HCT116 (cell line): ENCODE data around the gene IMPA2. TPM values are rescaled to one million over a fixed set of nuclear protein-coding genes. Genes with fewer than 3 reads are reported as not detected.

Source experiments
- ATAC-seq: fragments of 200-7000 bp; cut with Tn5 transposase; 2 replicates; pipeline ENCODE4 v1.9.1; 2020; ENCODE audit warnings: mild to moderate bottlenecking, moderate library complexity
- BruUV-seq: library from RNA; stranded (reverse); fragments of 400-500 nt; replicated peaks from 2 replicates; lab custom pipeline; 2021; lab: Mats Ljungman, UMichigan
- CTCF ChIA-PET: fragments of 300-600 bp; sonication (Branson Sonifier 250); formaldehyde crosslinking; loops from one replicate; lab custom pipeline; 2021; ENCODE audit warnings: antibody characterized with exemption; lab: Charles Lee
- POLR2A ChIA-PET: fragments of 300-600, 350-600 bp; sonication (Branson Sonifier 250); formaldehyde crosslinking; loops from one replicate; lab custom pipeline; 2021; ENCODE audit warnings: antibody characterized with exemption; lab: Charles Lee
- RAD21 ChIA-PET, 2 experiments: fragments of 300-600 bp; sonication (Branson Sonifier 250); formaldehyde crosslinking; loops; one replicate each; lab custom pipeline; 2023; ENCODE audit warnings: low total read pairs in 2 of 2; ENCODE audit not compliant: uncharacterized antibody in 2 of 2, unreplicated experiment in 2 of 2, low non-redundant PET in 1 of 2; lab: Charles Lee
- DNase-seq: peaks from one replicate; pipeline ENCODE4 v3.0.0-alpha.2; 2010; ENCODE audit warnings: low read depth, low spot score
- H2AFZ ChIP-seq: fragments of 200-600 bp; shearing (Covaris generic), sonication (generic); 2 replicates; pipeline ENCODE4 v1.6.1; 2017; ENCODE audit warnings: low read depth, mixed run types, mixed read lengths, antibody characterized with exemption, low read length; ENCODE audit not compliant: poor library complexity, severe bottlenecking
- H3K27ac ChIP-seq: 2 replicates; pipeline ENCODE4 v1.5.1; 2012; ENCODE audit warnings: low read depth, low read length
- H3K27me3 ChIP-seq: fragments of 200-600 bp; sonication (generic); 2 replicates; pipeline ENCODE4 v1.6.1; 2016; ENCODE audit warnings: mixed run types, low read length, mixed read lengths; ENCODE audit not compliant: insufficient read depth
- H3K36me3 ChIP-seq, 2 experiments: fragments of 200-500 bp in 1 of 2; fragments of 200-600 bp in 1 of 2; sonication (Bioruptor generic) in 1 of 2; sonication (generic) in 1 of 2; 2 replicates each; pipeline versions ENCODE4 v1.5.1 to v1.6.1; 2014 to 2016; ENCODE audit warnings: low read length in 2 of 2, inconsistent platforms in 1 of 2, mixed read lengths in 1 of 2, mixed run types in 1 of 2; ENCODE audit not compliant: insufficient read depth in 2 of 2, control insufficient read depth in 1 of 2
- H3K4me1 ChIP-seq, 2 experiments: fragments of 200-600 bp in 1 of 2; sonication (generic) in 1 of 2; 2 replicates each; pipeline versions ENCODE4 v1.5.1 to v1.6.1; 2012 to 2017; ENCODE audit warnings: low read length in 2 of 2, inconsistent platforms in 1 of 2, mild to moderate bottlenecking in 1 of 2, mixed read lengths in 1 of 2, mixed run types in 1 of 2, moderate library complexity in 1 of 2; ENCODE audit not compliant: insufficient read depth in 2 of 2, control insufficient read depth in 1 of 2
- H3K4me2 ChIP-seq: fragments of 200-600 bp; sonication (generic); 2 replicates; pipeline ENCODE4 v1.6.1; 2017; ENCODE audit warnings: mixed run types, low read length, mixed read lengths
- H3K4me3 ChIP-seq, 2 experiments: fragments of 200-600 bp in 1 of 2; sonication (generic) in 1 of 2; replicated peaks in 1 of 2; 2 replicates each; pipeline ENCODE4 v1.5.1; 2011 to 2016; ENCODE audit warnings: low read length in 2 of 2, control low read depth in 1 of 2, low read depth in 1 of 2, mild to moderate bottlenecking in 1 of 2, mixed read lengths in 1 of 2, mixed run types in 1 of 2
- H3K79me2 ChIP-seq: fragments of 200-600 bp; sonication (generic); 2 replicates; pipeline ENCODE4 v1.6.1; 2017; ENCODE audit warnings: mild to moderate bottlenecking, mixed run types, low read length, moderate library complexity, mixed read lengths; ENCODE audit not compliant: insufficient read depth
- H3K9ac ChIP-seq: fragments of 200-600 bp; sonication (generic); 2 replicates; pipeline ENCODE4 v1.6.1; 2016; ENCODE audit warnings: low read length, mixed read lengths
- H3K9me2 ChIP-seq: fragments of 200-600 bp; sonication (generic), shearing (Covaris generic); 2 replicates; pipeline ENCODE4 v1.6.1; 2017; ENCODE audit warnings: mixed run types, mild to moderate bottlenecking, moderate library complexity; ENCODE audit not compliant: insufficient read depth
- H3K9me3 ChIP-seq, 2 experiments: fragments of 200-500 bp in 1 of 2; fragments of 200-600 bp in 1 of 2; sonication (Bioruptor generic) in 1 of 2; sonication (generic) in 1 of 2; 2 replicates each; pipeline ENCODE4 v1.6.1; 2014 to 2017; ENCODE audit warnings: low read length in 2 of 2, mixed read lengths in 2 of 2, inconsistent platforms in 1 of 2, low read depth in 1 of 2, mild to moderate bottlenecking in 1 of 2, mixed run types in 1 of 2, moderate library complexity in 1 of 2; ENCODE audit not compliant: control insufficient read depth in 1 of 2, insufficient read depth in 1 of 2
- H4K20me1 ChIP-seq: fragments of 200-600 bp; sonication (generic), shearing (Covaris generic); 2 replicates; pipeline ENCODE4 v1.6.1; 2017; ENCODE audit warnings: mixed run types, mild to moderate bottlenecking, moderate library complexity; ENCODE audit not compliant: insufficient read depth
- ATF3 ChIP-seq: IDR thresholded peaks from 2 replicates; pipeline ENCODE4 v1.6.1; 2012
- CEBPB ChIP-seq: IDR thresholded peaks from 2 replicates; pipeline ENCODE4 v1.6.1; 2012; ENCODE audit warnings: low read depth
- CTCF ChIP-seq, 3 experiments: fragments of 200-600 bp in 1 of 3; sonication (generic) in 1 of 3; IDR thresholded peaks in 2 of 3; conservative IDR thresholded peaks in 1 of 3; 2 replicates each; pipeline ENCODE4 v1.5.1; 2012 to 2017; ENCODE audit warnings: low read depth in 2 of 3, low read length in 2 of 3, antibody characterized with exemption in 1 of 3, borderline replicate concordance in 1 of 3, control low read depth in 1 of 3, mild to moderate bottlenecking in 1 of 3, mixed read lengths in 1 of 3, mixed run types in 1 of 3, moderate library complexity in 1 of 3; ENCODE audit not compliant: insufficient read depth in 1 of 3
- FOSL1 ChIP-seq: IDR thresholded peaks from 2 replicates; pipeline ENCODE4 v1.6.1; 2012; ENCODE audit warnings: low read depth
- JUND ChIP-seq: IDR thresholded peaks from 2 replicates; pipeline ENCODE4 v1.6.1; 2012
- MAX ChIP-seq: IDR thresholded peaks from 2 replicates; pipeline ENCODE4 v1.6.1; 2012
- POLR2AphosphoS5 ChIP-seq: IDR thresholded peaks from 2 replicates; pipeline ENCODE4 v1.6.1; 2011; ENCODE audit warnings: mild to moderate bottlenecking, low read depth, low read length, moderate library complexity
- RAD21 ChIP-seq: IDR thresholded peaks from 2 replicates; pipeline ENCODE4 v1.6.1; 2012; ENCODE audit warnings: low read depth, mild to moderate bottlenecking
- SIN3A ChIP-seq: IDR thresholded peaks from 2 replicates; pipeline ENCODE4 v1.6.1; 2012; ENCODE audit warnings: low read depth
- SP1 ChIP-seq: IDR thresholded peaks from 2 replicates; pipeline ENCODE4 v1.6.1; 2012; ENCODE audit warnings: low read depth
- TCF7L2 ChIP-seq: IDR thresholded peaks from 2 replicates; pipeline ENCODE4 v1.7.0; 2011; ENCODE audit warnings: borderline replicate concordance, inconsistent platforms; ENCODE audit not compliant: insufficient read depth, insufficient read length; ENCODE audit errors: extremely low read depth
- ZBTB33 ChIP-seq: IDR thresholded peaks from 2 replicates; pipeline ENCODE4 v1.6.1; 2011; ENCODE audit warnings: mild to moderate bottlenecking, low read length, moderate library complexity; ENCODE audit not compliant: insufficient replicate concordance; ENCODE audit errors: extremely low read depth
- ZNF274 ChIP-seq: fragments of 200-500 bp; sonication (Bioruptor generic); IDR thresholded peaks from 2 replicates; pipeline ENCODE4 v1.6.1; 2014; ENCODE audit warnings: mild to moderate bottlenecking, low read depth, low read length, inconsistent platforms
- intact Hi-C: fragments of 100-400 bp; cut with micrococcal nuclease; formaldehyde crosslinking; loops from 2 replicates; pipeline ENCODE4 v1.10.0; 2022
- total RNA-seq: library from RNA; stranded (reverse); gene quantifications from one replicate; pipeline ENCODE4 v1.2.1, GENCODE V29; 2021; ENCODE audit not compliant: unreplicated experiment
- TF ChIP-seq, protein P1 (sequence below): IDR thresholded peaks from 2 replicates; pipeline ENCODE4 v1.6.1; 2012; ENCODE audit warnings: low read depth

The IMPA2 gene
- total RNA-seq, 1 experiment from 2014 or later, result 32.5 TPM

GRCh38 chr18:11975723-11976122 lies 5.6 kb upstream of the IMPA2 start:
- CTCF ChIA-PET, result no interaction called here
- DNase-seq (no peak), ATAC-seq (no peak)
- peaks cover 8 to 26% of the 10 kb centered on the region in 2 experiments; a peak in 3 of 4 replicates for H3K4me1 ChIP-seq
- intact Hi-C loops, result no loop called here
- no peaks in the 10 kb centered on the region for H3K9me3 ChIP-seq
- no peaks in the 10 kb centered on the region for H3K27me3 ChIP-seq
- RAD21 ChIA-PET, result no interaction called here
- H3K4me3 ChIP-seq, result no peak overlapping the region
- TF ChIP-seq, protein P1, sequence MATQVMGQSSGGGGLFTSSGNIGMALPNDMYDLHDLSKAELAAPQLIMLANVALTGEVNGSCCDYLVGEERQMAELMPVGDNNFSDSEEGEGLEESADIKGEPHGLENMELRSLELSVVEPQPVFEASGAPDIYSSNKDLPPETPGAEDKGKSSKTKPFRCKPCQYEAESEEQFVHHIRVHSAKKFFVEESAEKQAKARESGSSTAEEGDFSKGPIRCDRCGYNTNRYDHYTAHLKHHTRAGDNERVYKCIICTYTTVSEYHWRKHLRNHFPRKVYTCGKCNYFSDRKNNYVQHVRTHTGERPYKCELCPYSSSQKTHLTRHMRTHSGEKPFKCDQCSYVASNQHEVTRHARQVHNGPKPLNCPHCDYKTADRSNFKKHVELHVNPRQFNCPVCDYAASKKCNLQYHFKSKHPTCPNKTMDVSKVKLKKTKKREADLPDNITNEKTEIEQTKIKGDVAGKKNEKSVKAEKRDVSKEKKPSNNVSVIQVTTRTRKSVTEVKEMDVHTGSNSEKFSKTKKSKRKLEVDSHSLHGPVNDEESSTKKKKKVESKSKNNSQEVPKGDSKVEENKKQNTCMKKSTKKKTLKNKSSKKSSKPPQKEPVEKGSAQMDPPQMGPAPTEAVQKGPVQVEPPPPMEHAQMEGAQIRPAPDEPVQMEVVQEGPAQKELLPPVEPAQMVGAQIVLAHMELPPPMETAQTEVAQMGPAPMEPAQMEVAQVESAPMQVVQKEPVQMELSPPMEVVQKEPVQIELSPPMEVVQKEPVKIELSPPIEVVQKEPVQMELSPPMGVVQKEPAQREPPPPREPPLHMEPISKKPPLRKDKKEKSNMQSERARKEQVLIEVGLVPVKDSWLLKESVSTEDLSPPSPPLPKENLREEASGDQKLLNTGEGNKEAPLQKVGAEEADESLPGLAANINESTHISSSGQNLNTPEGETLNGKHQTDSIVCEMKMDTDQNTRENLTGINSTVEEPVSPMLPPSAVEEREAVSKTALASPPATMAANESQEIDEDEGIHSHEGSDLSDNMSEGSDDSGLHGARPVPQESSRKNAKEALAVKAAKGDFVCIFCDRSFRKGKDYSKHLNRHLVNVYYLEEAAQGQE, result no peak
- TF ChIP-seq MAX (no peak), SIN3A (no peak), ZNF274 (no peak), JUND (no peak), CTCF (IDR thresholded peaks at IDR 0.05 in 2 of 3, conservative IDR thresholded peaks at IDR 0.05 in 1 of 3; ENCODE audit: borderline replicate concordance in 1 of 3, insufficient read depth in 1 of 3, low read depth in 2 of 3, low read length in 2 of 3) (no peak), ATF3 (no peak), FOSL1 (no peak), POLR2AphosphoS5 (no peak), TCF7L2 (no peak), ZBTB33 (no peak), RAD21 (no peak), SP1 (no peak), CEBPB (no peak)
- H3K9ac ChIP-seq, result no peak overlapping the region
- POLR2A ChIA-PET, result no interaction called here
- no peak overlapping the region for H3K4me2 ChIP-seq
- BruUV-seq, result no TSS peak
- H3K79me2 ChIP-seq, result no peaks in the 10 kb centered on the region
- no peak overlapping the region for H2AFZ ChIP-seq
- no peaks in the 10 kb centered on the region for H3K36me3 ChIP-seq
- H3K27ac ChIP-seq, result no peak overlapping the region
- no peaks in the 10 kb centered on the region for H3K9me2 ChIP-seq
- no peaks in the 10 kb centered on the region for H4K20me1 ChIP-seq
